Stimulated activated CD8-positive, alpha-beta memory T cell treated with anti-CD3 and anti-CD28 coated beads, Interleukin-2, amount 100 ng/mL, for 48 hours (primary cell): ENCODE results near the gene WBP4.
"Not testable (repeated sequence)": the region's sequence is repeated elsewhere in the genome, so short reads cannot be mapped to it uniquely, and the experiment has no call there.

Experiments used
- DNase-seq, 2 donors: peaks; one replicate each; pipeline ENCODE4 v3.0.0-alpha.2; 2020; ENCODE audit warnings: low read depth in 2 of 2

Gene WBP4, protein sequence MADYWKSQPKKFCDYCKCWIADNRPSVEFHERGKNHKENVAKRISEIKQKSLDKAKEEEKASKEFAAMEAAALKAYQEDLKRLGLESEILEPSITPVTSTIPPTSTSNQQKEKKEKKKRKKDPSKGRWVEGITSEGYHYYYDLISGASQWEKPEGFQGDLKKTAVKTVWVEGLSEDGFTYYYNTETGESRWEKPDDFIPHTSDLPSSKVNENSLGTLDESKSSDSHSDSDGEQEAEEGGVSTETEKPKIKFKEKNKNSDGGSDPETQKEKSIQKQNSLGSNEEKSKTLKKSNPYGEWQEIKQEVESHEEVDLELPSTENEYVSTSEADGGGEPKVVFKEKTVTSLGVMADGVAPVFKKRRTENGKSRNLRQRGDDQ

DNA sequence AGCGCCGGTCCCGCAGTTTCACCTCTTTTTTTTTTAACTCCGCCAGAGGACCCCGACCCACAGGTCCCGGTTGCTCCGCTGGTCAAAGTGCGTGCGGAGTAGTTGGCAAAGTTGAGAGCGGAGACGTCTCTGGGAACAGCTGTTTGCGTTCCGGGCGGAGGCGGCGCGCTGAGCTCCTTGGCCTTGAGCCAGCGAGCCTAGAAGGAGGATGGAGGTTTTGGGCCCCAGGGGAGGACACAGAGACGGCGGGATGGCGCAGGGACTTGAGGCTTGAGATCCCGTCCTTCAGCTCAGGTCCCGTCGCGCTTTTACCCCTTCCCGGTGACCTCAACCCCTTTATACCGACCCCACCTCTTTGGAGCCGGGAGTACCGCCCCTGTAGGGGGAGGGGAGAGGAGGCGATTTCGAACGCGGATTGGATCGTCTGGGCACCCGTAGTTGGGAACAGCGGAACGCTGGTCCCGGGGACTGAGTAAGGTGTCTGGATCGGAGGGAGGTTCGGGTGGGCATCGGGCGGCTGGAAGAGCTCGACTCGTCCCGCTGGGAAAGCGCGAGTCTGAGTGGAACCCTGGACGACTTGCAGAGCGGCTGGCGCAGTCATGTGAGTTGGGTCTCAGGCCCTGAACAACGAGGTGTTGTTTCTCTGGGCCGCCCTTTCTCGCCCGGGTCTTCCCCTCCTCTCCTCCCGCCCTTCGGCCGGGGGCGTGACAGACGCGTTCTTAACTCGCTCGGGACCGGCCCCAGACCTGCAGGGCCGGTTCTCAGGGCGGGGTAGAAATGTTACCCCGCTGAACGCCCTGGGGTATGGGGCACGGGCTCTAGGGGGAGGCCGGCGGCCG lies at the start of gene WBP4:
TSS of gene WBP4 (plus strand) at position 435 of the 839 bp plus-strand sequence. CDS start at position 600, 165 bp downstream.
- DNase-seq = peak; percentile 82 to 83

DNA sequence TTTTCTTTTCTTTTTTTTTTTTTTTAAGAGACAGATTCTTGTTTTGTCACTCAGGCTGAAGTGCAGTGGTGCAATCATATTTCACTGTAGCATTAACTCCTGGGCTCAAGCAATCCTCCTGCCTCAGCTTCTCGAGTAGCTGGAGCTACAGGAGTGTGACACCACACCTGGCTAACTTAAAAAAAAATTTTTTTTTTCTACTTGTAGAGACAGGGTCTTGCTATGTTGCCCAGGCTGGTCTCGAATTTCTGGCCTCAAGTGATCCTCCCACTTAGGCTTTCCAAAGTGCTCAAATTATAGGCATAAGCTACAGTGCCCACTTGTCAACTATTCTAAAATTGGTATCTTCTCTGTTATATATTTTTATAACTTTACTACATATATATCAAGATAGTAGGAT lies 48.8 kb upstream of the WBP4 start:
- DNase-seq = no peak

DNA sequence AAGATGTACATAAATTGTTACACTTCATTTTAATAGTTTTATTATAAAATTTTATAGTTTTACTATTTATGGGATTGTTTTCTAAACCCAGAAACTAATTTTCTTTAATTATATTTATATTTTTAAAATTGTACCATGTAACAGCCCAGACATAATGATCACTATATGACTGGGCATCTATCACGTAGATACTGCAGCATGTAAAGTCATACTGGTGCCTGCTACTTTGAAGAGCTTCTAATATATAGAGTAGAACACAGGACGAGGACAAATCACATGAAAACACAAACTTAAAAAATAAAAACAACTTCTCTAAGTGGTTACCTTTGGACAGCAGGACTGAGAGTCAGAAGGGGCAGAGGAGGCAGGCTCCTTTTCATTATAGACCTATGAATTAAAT lies 47.5 kb upstream of the WBP4 start:
- DNase-seq = no peak

DNA sequence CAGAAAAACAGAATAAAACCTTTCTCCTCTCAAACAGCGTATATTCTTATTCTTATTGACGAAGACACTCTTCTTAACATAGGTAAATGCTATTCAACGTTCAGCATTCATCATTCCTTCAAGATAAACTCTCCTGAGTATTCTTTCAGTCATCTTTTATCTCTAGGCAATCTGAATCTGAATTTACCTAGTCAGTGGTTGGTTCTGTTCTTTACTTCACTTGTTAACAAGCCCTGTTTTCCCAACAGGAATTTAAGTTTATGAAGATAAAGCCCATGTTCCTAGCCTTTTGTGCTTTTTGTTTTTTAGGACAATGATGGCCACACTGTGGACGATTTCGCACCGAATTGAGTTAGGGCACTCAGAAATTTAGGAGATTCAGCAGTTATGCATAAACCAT lies 45.4 kb upstream of the WBP4 start:
- no peak for DNase-seq

DNA sequence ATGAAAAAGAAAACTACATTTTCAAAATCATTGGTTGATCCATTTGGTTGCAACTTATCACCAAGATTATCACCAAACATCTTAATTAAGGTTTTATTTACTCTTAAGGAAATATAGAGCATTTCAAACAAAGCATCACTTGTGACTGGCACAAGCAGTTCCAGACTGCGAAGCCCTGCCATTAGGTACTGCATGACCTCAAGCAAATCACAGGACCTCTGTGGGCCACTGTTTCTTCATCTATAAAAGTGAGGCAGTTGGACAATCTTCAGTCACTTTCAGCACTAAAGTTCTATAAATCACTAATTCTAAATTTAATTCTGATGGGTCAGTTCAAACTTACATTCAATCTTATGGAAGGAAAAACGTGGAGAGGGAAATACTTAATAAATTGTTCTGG lies 44.1 kb upstream of the WBP4 start:
- no peak for DNase-seq

DNA sequence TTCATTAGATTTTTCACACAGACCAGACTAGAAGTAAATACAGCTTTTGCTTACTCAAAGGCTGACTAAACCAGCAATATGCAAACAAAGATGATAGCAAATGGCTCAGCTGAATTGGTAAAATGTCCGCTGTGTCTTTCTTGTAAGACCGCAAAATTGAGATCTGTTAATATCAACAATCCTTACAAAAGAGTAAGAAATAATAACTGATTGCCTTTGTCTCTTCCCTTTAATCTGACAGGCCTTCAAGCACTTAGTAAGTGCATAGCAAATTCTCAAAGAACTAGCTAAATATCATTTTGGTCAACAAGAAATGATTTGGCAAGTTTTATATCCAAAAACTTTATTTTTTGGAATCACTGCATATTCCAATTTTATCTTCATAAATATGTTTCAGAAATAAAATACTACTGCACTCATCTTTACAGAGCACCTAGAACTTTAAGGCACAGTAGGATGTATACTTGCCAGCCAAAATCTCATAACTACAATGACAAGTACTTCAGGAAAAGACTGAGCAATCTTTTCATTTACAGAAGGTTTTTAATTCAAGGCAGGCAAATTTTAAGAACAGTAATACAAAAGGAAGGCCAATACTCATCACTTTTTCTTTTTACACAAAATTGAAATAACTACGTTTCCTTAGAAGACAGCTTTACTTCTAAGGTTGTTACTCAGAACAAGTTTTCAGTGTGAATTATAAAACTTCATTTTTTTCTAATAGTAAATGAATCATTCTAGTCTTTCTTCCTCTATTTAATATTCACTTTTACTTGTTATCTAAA lies 43.3 kb upstream of the WBP4 start:
- DNase-seq = no peak

DNA sequence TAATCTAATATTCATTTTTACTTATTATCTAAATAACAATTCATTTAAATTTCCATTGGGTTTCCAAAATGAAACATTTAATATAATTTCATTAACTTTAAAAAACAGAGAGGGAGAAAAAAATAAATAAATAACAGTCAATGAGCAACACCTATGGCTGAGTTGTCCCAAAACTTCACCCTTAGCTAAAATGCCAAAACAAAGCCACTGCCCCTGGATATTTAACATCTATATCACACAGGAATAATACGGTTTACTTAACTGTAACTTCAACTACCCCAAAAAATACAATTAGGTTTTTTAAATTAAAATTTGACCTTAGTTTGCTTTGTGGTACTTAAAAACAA lies 42.7 kb upstream of the WBP4 start:
- DNase-seq = no peak

DNA sequence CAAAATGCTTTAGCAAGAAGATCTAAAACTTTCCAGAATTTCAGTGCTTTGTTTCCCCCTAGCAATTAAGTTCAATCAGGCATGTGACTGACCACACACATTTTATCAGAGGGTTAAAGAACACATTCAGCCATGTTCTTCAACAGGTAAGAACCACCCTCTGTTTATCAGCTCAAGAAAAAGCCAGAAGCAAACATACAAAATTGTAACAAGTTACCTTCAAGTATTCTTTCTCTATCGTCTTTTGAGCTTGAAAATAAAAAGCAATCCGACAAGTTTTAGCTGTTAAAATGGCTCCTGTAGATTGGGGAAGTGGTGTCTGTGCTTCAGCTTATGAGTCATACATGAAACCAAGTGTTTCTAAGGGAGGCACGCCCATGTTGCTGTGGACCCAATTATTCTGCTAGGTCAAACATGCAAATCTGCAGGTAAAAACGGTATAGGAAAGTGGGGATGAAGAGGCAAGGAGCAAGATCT lies 42.3 kb upstream of the WBP4 start, which contains the start of gene ELF1:
TSS of gene ELF1 (minus strand) at position 306 of the 477 bp plus-strand sequence. CDS start 37,262 bp downstream, outside the sequence.
- peak in 1 of 2 donors; percentile 30 for DNase-seq

DNA sequence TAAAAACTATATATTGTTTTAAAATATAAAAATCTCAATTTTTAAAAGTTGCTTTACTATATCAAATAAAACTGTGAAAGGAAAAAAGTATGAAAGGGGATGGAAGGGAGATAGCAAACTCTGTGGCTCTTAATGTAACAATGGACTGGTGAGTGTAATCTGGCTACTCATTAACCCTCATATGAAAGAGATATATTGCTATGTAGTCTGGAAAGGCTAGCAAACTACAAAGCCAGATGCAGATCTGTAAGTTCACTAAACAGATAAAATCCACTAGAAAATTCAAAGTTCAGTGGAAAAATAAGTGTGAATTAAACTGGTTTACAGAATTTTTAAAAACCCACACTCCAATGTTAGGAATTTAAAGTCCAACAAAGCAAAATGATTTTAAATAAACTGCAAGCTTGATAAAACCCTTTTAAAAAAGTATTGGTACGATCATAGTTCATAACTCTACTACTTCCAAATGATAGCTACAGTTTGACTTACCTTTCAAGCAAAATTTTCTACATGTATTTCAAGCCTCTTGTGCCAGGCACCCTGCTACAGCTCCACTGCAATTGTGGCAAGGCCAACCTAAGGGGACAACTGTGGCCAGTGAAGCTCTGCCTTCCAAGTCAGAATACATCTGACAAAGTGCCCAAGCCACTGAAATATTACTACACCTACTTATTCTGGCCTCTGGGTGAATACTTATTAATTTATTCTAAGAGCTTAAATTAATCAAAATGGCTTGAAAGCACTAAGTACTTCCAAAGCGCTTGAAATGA lies 41.5 kb upstream of the WBP4 start:
- no peak for DNase-seq

DNA sequence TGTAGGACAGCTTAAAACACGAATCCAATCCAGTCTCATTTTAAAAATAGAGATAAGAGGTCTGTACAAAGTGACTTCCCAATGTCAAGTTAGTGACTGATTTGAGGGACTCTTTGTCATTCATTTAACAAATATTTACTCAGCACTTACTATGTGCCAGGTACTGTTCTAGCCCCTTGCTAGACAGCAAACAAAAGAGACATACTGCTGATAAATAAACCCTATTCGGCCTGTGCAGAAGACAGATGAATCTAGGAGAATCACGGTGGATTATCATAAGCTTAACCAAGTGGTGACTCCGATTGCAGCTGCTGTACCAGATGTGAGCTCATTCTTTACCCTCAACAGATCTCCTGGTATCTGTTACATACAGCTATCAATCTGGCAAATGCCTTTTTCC lies 35.8 kb upstream of the WBP4 start:
- DNase-seq = no peak

DNA sequence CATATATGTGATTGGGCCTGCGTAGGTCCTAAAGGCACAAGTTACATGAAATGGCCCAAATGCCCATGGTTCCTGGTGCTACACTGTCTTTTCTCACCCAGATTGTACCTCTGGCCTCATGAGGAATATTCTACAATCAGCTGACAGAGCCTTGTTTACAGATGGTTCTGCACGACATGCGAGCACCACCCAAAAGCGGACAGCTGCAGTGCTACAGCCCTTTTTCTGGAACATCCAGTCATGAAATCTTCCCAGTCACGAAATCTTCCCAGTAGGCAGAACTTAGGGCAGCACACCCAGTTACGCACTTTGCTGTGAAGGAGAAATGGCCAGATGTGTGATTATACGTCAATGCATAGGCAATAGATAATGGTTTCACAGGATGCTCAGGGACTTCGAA lies 34.5 kb upstream of the WBP4 start:
- no peak for DNase-seq

DNA sequence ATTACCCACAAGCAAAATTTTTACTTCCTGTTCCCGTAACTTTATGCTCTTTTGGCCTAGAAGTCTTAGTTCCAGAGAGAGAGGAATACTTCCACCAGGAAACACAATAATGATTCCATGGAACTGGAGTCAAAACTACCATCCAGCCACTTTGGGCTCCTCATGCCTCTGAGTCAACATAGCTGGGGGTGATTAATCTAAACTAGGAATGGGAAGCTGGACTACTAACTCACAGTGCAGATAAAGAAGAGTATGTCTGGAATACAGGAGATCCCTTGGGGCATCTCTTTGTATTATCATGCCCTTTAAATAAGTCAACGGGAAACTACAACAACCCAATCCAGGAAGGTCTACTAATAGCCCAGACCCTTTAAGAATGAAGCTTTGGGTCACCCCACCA lies 33.3 kb upstream of the WBP4 start:
- no peak for DNase-seq

DNA sequence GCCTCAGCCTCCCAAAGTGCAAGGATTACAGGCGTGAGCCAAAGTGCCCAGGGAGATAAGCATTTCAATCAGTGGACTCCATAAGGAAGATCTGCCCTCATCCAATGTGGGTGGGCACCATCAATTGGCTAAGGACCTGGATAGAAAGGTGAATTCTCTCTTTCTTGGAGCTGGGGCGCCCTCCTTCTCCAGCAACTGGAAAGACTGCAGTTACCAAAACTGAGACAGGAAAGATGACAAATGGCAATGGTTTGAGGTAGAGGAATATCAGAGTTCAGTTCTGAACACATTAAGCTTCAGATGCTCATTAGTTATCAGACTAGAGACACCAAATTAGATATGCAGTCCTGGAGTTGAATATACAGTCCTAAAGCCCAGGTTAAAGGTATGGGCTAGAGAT lies 31.7 kb upstream of the WBP4 start:
- no peak for DNase-seq

DNA sequence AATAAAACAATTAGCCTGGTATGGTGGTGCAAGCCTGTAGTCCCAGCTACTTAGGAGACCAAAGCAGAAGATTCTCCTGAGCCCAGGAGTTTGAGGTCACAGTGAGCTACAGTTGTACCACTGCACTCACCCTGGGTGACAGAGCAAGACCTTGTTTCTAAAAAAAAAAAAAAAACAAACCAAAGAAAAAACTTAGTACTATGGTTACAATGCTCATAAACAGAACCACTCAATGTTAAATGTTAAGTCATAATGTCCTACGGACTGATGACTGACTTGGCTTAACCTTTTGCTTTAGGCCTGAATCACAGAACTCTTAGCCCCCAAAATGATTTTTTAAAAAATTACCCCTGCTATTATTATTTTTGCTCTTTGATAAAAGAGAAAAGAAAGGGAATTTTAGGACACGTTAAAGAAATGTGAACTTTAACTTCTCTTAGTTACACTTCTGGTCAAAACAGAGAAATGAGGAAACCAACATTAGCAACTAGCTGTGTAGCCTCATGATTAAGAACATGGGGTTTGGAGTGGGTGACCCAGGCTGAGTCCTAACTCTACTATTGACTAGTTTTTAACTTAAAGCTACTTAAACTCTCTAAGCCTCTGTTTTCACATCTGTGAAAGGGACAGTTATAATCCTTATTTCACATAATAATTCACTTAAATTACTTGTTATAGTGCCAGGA lies 28.5 kb upstream of the WBP4 start:
- DNase-seq = no peak

DNA sequence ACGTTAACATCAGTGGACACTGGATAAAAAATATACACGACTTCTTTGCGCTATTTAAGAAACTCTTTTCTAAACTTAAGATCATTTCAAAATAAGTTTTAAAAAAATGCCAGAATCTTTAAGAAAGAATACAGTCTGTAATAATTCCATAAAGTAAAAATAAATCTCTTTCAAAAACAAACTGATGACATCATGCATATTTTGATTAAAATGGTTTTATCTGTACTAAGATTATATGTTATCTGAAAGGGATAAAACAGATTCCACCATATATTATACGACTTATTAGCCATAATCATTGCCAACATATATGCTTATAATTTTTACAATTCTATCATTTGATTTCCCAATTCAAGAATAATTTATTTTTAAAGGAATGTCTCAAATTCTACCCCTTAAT lies 26.9 kb upstream of the WBP4 start:
- no peak for DNase-seq

DNA sequence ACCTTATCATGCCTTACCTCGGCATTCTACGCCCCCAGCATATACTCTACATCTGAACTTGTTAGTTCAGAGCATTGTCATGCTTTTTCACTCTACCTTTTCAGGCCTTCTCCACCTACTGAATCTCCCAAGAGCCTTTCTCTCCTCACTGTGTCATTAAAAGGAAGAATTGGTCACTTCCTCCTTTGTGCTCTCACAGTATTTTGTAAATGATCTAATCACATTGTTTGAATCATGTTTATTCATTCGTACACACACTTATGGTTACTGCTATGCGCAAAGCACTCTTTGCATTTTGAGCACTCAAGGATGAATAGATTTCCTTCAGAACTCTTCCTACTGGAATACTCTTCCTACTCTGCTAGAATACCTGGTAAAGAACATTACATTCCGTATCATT lies 26.4 kb upstream of the WBP4 start:
- DNase-seq = no peak

DNA sequence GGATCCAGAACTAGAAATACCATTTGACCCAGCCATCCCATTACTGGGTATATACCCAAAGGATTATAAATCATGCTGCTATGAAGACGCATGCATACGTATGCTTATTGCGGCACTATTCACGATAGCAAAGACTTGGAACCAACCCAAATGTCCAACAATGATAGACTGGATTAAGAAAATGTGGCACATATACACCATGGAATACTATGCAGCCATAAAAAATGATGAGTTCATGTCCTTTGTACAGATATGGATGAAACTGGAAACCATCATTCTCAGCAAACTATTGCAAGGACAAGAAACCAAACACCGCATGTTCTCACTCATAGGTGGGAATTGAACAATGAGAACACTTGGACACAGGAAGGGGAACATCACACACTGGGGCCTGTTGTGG lies 24.8 kb upstream of the WBP4 start:
- DNase-seq = not testable (repeated sequence)

DNA sequence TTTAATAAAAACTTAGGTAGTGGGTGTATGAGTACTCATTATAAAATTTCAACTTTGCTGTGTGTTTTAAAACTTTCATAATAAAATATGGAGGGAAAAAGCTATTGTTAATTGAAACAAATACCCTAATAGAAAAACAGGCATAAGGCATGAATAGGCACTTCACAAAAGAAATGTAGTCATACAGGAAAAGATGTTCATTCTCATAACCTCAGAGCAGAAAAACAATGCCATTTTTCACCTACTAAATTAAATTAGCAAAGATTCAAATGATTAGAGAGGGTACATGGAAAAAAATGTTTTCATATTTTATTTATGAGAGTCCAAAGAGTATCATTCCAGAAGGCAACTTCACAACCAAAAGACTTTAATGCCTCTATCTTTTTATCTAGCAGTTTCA lies 21.6 kb upstream of the WBP4 start:
- DNase-seq = no peak

DNA sequence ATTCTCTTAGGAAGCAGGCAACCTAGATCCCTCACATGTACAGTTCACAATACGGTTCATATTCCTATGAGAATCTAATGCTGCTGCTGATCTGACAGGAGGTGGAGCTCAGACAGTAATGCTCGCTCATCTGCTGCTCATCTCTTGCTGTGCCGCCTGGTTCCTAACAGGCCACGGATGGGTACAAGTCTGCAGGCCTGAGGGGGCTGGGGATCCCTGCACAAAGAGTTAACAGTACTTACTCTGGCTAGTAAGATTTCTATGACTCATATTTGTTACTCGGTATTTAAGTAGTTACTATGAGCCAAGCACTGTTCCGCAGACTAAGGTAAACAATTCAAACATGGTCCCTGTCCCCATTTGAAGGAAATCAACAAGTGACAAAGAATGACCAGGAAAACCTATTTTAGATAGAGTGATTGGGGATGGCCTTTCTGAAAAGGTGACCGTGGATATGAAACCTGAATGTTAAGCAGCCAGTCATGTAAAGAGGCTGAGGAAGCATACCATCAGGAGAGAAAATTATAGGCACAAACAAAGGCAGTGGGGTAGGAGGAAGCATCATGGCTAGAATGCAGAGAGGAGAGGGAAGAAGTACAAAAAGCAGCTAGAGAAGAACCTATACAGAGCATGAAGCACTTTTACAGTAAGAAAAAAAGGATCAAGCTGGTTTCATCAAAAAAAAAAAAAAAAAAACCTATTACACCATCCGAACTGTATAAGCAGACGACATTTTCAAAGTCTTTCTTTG lies 20.6 kb upstream of the WBP4 start:
- no peak for DNase-seq

DNA sequence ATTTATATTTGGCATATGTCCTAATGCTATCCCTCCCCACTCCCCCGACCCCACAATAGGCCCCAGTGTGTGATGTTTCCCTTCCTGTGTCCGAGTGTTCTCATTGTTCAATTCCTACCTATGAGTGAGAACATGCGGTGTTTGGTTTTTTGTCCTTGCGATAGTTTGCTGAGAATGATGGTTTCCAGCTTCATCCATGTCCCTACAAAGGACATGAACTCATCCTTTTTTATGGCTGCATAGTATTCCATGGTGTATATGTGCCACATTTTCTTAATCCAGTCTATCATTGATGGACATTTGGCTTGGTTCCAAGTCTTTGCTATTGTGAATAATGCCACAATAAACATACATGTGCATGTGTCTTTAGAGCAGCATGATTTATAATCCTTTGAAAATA lies 18.9 kb upstream of the WBP4 start:
- not testable (repeated sequence) for DNase-seq
